Keratinocyte (primary cell): ENCODE measurements around the gene HOXC9. TPM values are rescaled to one million over a fixed set of nuclear protein-coding genes. Genes with fewer than 3 reads are reported as not detected.
A peak's percentile ranks its signal among the peaks of the same experiment; 100 is the strongest.

ENCODE experiments used
- DNase-seq: peaks from one replicate; pipeline ENCODE4 v3.0.0-alpha.2; 2011; ENCODE audit warnings: low read depth, missing footprints, low spot score
- FAIRE-seq: peaks from 2 replicates; lab custom pipeline; 2011; peaks lifted over from hg19 to GRCh38; lab: Jason Lieb, UNC
- H2AFZ ChIP-seq: 2 replicates; pipeline ENCODE4 v1.6.0; 2012; ENCODE audit warnings: low read length, control low read depth, inconsistent platforms; ENCODE audit not compliant: control insufficient read depth
- H3K27ac ChIP-seq: 2 replicates; pipeline ENCODE4 v1.5.1; 2011; ENCODE audit warnings: low read length; ENCODE audit not compliant: control insufficient read depth, insufficient read depth
- H3K27me3 ChIP-seq: 3 replicates; pipeline ENCODE4 v1.6.0; 2011; ENCODE audit warnings: low read length; ENCODE audit not compliant: control insufficient read depth, insufficient read depth; ENCODE audit errors: extremely low read depth
- H3K36me3 ChIP-seq, 2 experiments: 2 replicates in 1 of 2; 3 replicates in 1 of 2; pipeline ENCODE4 v1.5.1; 2011; ENCODE audit warnings: low read length in 2 of 2, mild to moderate bottlenecking in 1 of 2; ENCODE audit not compliant: control insufficient read depth in 2 of 2, insufficient read depth in 2 of 2; ENCODE audit errors: extremely low read depth in 1 of 2
- H3K4me1 ChIP-seq: 3 replicates; pipeline ENCODE4 v1.5.1; 2011; ENCODE audit warnings: low read length; ENCODE audit not compliant: control insufficient read depth, insufficient read depth; ENCODE audit errors: extremely low read depth
- H3K4me2 ChIP-seq: 3 replicates; pipeline ENCODE4 v1.6.0; 2011; ENCODE audit warnings: low read depth, low read length; ENCODE audit not compliant: control insufficient read depth, insufficient read depth; ENCODE audit errors: extremely low read depth
- H3K4me3 ChIP-seq, 3 experiments: fragments of 200-600 bp in 1 of 3; sonication (generic) in 1 of 3; 2 replicates in 2 of 3; 3 replicates in 1 of 3; pipeline ENCODE4 v1.5.1; 2011 to 2016; ENCODE audit warnings: low read length in 3 of 3, mild to moderate bottlenecking in 3 of 3, control low read depth in 2 of 3, inconsistent platforms in 1 of 3, low read depth in 1 of 3, mixed read lengths in 1 of 3, mixed run types in 1 of 3, moderate library complexity in 1 of 3; ENCODE audit not compliant: control insufficient read depth in 2 of 3, insufficient read depth in 2 of 3; ENCODE audit errors: extremely low read depth in 1 of 3
- H3K79me2 ChIP-seq: 2 replicates; pipeline ENCODE4 v1.6.0; 2012; ENCODE audit warnings: low read length; ENCODE audit not compliant: control insufficient read depth, insufficient read depth
- H3K9ac ChIP-seq: 3 replicates; pipeline ENCODE4 v1.6.0; 2011; ENCODE audit warnings: low read length; ENCODE audit not compliant: control insufficient read depth, insufficient read depth; ENCODE audit errors: extremely low read depth
- H3K9me1 ChIP-seq: 3 replicates; pipeline ENCODE4 v1.6.0; 2011; ENCODE audit warnings: low read length; ENCODE audit not compliant: control insufficient read depth, insufficient read depth; ENCODE audit errors: extremely low read depth
- H3K9me3 ChIP-seq: 2 replicates; pipeline ENCODE4 v1.5.1; 2012; ENCODE audit warnings: low read depth, low read length; ENCODE audit not compliant: control insufficient read depth
- H4K20me1 ChIP-seq: 3 replicates; pipeline ENCODE4 v1.6.0; 2011; ENCODE audit warnings: low read length; ENCODE audit not compliant: control insufficient read depth, insufficient read depth; ENCODE audit errors: extremely low read depth
- CTCF ChIP-seq, 3 experiments: IDR thresholded peaks in 1 of 3; conservative IDR thresholded peaks in 1 of 3; optimal IDR thresholded peaks in 1 of 3; 2 replicates in 2 of 3; 3 replicates in 1 of 3; pipeline versions ENCODE3 to v1.5.1; 2011; ENCODE audit warnings: low read length in 3 of 3, mild to moderate bottlenecking in 3 of 3, moderate library complexity in 2 of 3, control low read depth in 1 of 3, inconsistent platforms in 1 of 3; ENCODE audit not compliant: insufficient read depth in 2 of 3; ENCODE audit errors: extremely low read depth in 1 of 3
- EZH2 ChIP-seq: IDR thresholded peaks from one replicate; pipeline ENCODE4 v1.6.1; 2012; ENCODE audit warnings: inconsistent platforms, mild to moderate bottlenecking, low read length, moderate library complexity
- dilution Hi-C: fragments of 300-500 bp; cut with MboI; formaldehyde crosslinking; loops from one replicate; pipeline ENCODE4 v1.7.0; 2020; ENCODE audit warnings: low sequenced_read_pairs; ENCODE audit not compliant: extremely low pct_ligation_motif_present
- polyA plus RNA-seq, 5 experiments: library from polyadenylated mRNA; depleted of rRNA in 3 of 5; stranded (reverse) in 3 of 5; stranded (forward) in 1 of 5; unstranded in 1 of 5; fragments of >200 nt; gene quantifications; 1 replicate in 1 of 5; 2 replicates in 3 of 5; 3 replicates in 1 of 5; pipeline versions ENCODE4 v1.2.1 to v1.2.3, GENCODE V29; 2011 to 2012; ENCODE audit warnings: missing spikeins in 2 of 5, low read depth in 1 of 5, low replicate concordance in 1 of 5

Gene HOXC9
- polyA plus RNA-seq, 1 donor (not counting 4 experiments of a cell fraction or from before 2014, with no cell fraction given), result 1.8 TPM

- peak overlapping the region; percentile 54 to 89 (median 68) for H3K4me3 ChIP-seq
- no peaks in the 10 kb centered on the region for H3K9me1 ChIP-seq
- FAIRE-seq (peak; percentile 77), DNase-seq (no peak)
- peaks cover 22% of the 10 kb centered on the region for H3K4me1 ChIP-seq
- H3K9ac ChIP-seq, result peak overlapping the region; percentile 89
- peaks cover 22% of the 10 kb centered on the region for H3K79me2 ChIP-seq
- peaks cover 3% of the 10 kb centered on the region for H3K27me3 ChIP-seq
- dilution Hi-C loops, result no loop called here
- H3K36me3 ChIP-seq, result no peaks in the 10 kb centered on the region
- peak overlapping the region; percentile 81 for H3K4me2 ChIP-seq
- TF ChIP-seq CTCF (optimal IDR thresholded peaks at IDR 0.05 in 1 of 3, IDR thresholded peaks at IDR 0.05 in 1 of 3, conservative IDR thresholded peaks at IDR 0.05 in 1 of 3; ENCODE audit: extremely low read depth in 1 of 3, insufficient read depth in 2 of 3, low read length in 3 of 3) (no peak), EZH2 (no peak)
- H2AFZ ChIP-seq, result peak overlapping the region; percentile 41
- peak overlapping the region; percentile 74 for H3K27ac ChIP-seq
- no peaks in the 10 kb centered on the region for H3K9me3 ChIP-seq
- no peaks in the 10 kb centered on the region for H4K20me1 ChIP-seq
Observed at GRCh38 chr12:53972152-53972702, 27.7 kb upstream of the HOXC9 start.

GRCh38 chr12:53972722-53973235 lies 27.2 kb upstream of the HOXC9 start, which contains the start of gene HOXC11:
Gene HOXC11, plus strand, starts transcription at chr12:53973126. Its CDS starts 116 bp downstream, at chr12:53973242.
- Histone ChIP-seq H4K20me1 (no peaks in the 10 kb centered on the region), H3K9me1 (no peaks in the 10 kb centered on the region), H3K9ac (peak within 1 kb of the TSS; percentile 89), H3K27ac (peak within 1 kb of the TSS; percentile 74), H3K36me3 (no peaks in the 10 kb centered on the region), H3K4me2 (peak within 1 kb of the TSS; percentile 81), H3K27me3 (no peaks in the 10 kb centered on the region), H2AFZ (peak within 1 kb of the TSS; percentile 78), H3K4me3 (peak within 1 kb of the TSS; percentile 54 to 89 (median 68)), H3K79me2 (peaks cover 22% of the 10 kb centered on the region), H3K9me3 (no peaks in the 10 kb centered on the region), H3K4me1 (peaks cover 23% of the 10 kb centered on the region)
- TF ChIP-seq CTCF (optimal IDR thresholded peaks at IDR 0.05 in 1 of 3, IDR thresholded peaks at IDR 0.05 in 1 of 3, conservative IDR thresholded peaks at IDR 0.05 in 1 of 3; ENCODE audit: extremely low read depth in 1 of 3, insufficient read depth in 2 of 3, low read length in 3 of 3) (no peak), EZH2 (no peak)
- no peak for DNase-seq
- FAIRE-seq, result peak; percentile 79
- dilution Hi-C loops, result no loop called here
